GM21576 (cell line): ENCODE results near the gene HIF1A.
"Not testable (repeated sequence)": the region's sequence is repeated elsewhere in the genome, so short reads cannot be mapped to it uniquely, and the experiment has no call there.

Experiments used
- ATAC-seq: cut with Tn5 transposase; IDR thresholded peaks from one replicate; pipeline ENCODE4 v1.9.1; 2021; ENCODE audit warnings: mild to moderate bottlenecking, moderate library complexity; ENCODE audit not compliant: unreplicated experiment

The HIF1A gene

GRCh38 chr14:61706096-61706690 is 10.9 kb downstream of the HIF1A start:
- ATAC-seq, result no peak

- ATAC-seq, result not testable (repeated sequence)
Observed at GRCh38 chr14:61707774-61708173, 12.5 kb downstream of the HIF1A start.

- ATAC-seq, result not testable (repeated sequence)
Observed at GRCh38 chr14:61708693-61709092, 13.4 kb downstream of the HIF1A start.

- ATAC-seq, result no peak
Observed at GRCh38 chr14:61710853-61711817, 15.8 kb downstream of the HIF1A start.

- no peak for ATAC-seq
Observed at GRCh38 chr14:61712137-61712536, 16.8 kb downstream of the HIF1A start.

- no peak for ATAC-seq
Observed at GRCh38 chr14:61713724-61714437, 18.6 kb downstream of the HIF1A start.

GRCh38 chr14:61716956-61717355 is 21.6 kb downstream of the HIF1A start:
- no peak for ATAC-seq

GRCh38 chr14:61718039-61718438 is 22.7 kb downstream of the HIF1A start:
- ATAC-seq, result no peak

- ATAC-seq, result no peak
Observed at GRCh38 chr14:61719344-61720293, 24.3 kb downstream of the HIF1A start.

GRCh38 chr14:61720294-61720661 is 25.0 kb downstream of the HIF1A start:
- no peak for ATAC-seq

GRCh38 chr14:61720741-61721140 is 25.4 kb downstream of the HIF1A start:
- ATAC-seq, result no peak

GRCh38 chr14:61724133-61724532 is 28.8 kb downstream of the HIF1A start:
- ATAC-seq, result no peak

GRCh38 chr14:61726778-61727658 is 31.7 kb downstream of the HIF1A start:
- no peak for ATAC-seq

- no peak for ATAC-seq
Observed at GRCh38 chr14:61730756-61731373, 35.6 kb downstream of the HIF1A start.

- ATAC-seq, result no peak
Observed at GRCh38 chr14:61733972-61734371, 38.7 kb downstream of the HIF1A start.

- ATAC-seq, result no peak
Observed at GRCh38 chr14:61736751-61737150, 41.4 kb downstream of the HIF1A start.

GRCh38 chr14:61737915-61738314 is 42.6 kb downstream of the HIF1A start:
- ATAC-seq, result no peak

- no peak for ATAC-seq
Observed at GRCh38 chr14:61739133-61739532, 43.8 kb downstream of the HIF1A start.

GRCh38 chr14:61742371-61742770 is 47.1 kb downstream of the HIF1A start:
- ATAC-seq, result no peak
